ENCODE measurements around the gene CCDC57. TPM values are rescaled to one million over a fixed set of nuclear protein-coding genes. Genes with fewer than 3 reads are reported as not detected.

Gene CCDC57
- total RNA-seq, 4 donors from 2014 or later = 23.5 to 87.5 (median 48.3) TPM

DNA sequence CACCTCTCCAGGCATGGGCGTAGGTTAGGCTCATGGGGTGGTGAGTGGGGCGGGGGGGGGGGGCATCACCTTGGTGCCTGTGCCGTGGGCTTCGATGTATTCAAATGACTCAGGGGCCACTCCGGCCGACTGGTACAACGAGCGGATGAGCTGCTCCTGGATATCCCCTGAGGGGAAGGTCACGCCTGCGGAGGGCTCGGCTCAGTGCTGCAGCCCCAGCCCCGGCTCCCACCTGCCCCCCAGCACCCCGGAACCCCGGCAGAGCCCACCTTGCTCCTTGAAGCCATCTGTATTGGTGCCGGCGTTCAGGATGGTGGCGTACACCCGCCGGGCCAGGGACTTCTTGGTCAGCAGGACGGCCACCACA, 120.0 kb downstream of the CCDC57 start:
- H3K36me3 ChIP-seq = peaks cover 0 to 71% (median 35%) of the 10 kb centered on the region in 4 donors

DNA sequence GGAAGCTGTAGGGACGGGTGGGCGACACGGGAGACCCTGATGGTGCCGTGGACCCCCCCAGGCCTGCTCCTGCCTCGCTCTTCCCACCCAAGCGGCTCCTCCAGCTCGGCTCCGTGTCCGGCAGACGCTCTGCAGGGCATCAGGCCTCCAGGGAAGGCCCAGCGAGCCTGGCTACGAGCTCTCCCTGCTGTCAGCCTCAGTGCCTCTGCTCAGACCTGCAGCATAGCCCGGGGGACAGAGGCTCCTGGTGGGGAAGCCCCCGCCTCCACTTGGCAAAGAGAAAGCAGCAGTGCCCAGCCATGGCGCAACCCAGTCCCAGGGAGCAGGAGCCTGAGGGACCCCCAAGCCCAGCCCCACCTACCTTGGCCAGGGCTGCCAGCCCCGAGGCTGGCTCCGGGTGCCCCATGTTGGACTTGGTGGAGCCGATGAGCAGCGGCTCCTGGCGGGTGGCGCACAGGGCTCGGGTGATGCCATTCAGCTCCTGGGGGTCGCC, 120.5 kb downstream of the CCDC57 start:
- Histone ChIP-seq H3K4me1 (peaks cover 9 to 12% (median 10%) of the 10 kb centered on the region in 4 donors), H3K36me3 (peaks cover 0 to 75% (median 38%) of the 10 kb centered on the region in 4 donors), H3K4me3 (no peak overlapping the region), H3K27me3 (no peaks in the 10 kb centered on the region), H3K9me3 (no peaks in the 10 kb centered on the region), H3K27ac (no peak overlapping the region)
- TF ChIP-seq CTCF (IDR thresholded peaks at IDR 0.05) = no peak
- TF ChIP-seq POLR2AphosphoS5 (IDR thresholded peaks at IDR 0.05) = no peak
- TF ChIP-seq POLR2A (IDR thresholded peaks at IDR 0.05) = no peak
- no peak for TF ChIP-seq EP300 (IDR thresholded peaks at IDR 0.05; ENCODE audit: low read depth)
- intact Hi-C loops (cut with DNase I; ENCODE audit: low total_unique reads) = no loop called here
- in situ Hi-C loops (cut with MboI; ENCODE audit: low pct_ligation_motif_present in 1 of 4, low pct_unique_long_range_greater_than_20kb in 1 of 4, low sequenced_read_pairs in 3 of 4) = no loop called here
- DNase-seq = no peak
- 93% methylated on average over 17 of the region's 23 CpGs; no CpG with 5 or more reads in 1 of the 2 donors for WGBS, 2 donors (ENCODE audit: low coverage in 1 of 2)

More for the DNA sequence above, 120.0 kb downstream of the CCDC57 start:
- TF ChIP-seq EP300 (IDR thresholded peaks at IDR 0.05; ENCODE audit: low read depth) = no peak
- no peak for TF ChIP-seq POLR2A (IDR thresholded peaks at IDR 0.05)
- no peak for TF ChIP-seq CTCF (IDR thresholded peaks at IDR 0.05)
- TF ChIP-seq POLR2AphosphoS5 (IDR thresholded peaks at IDR 0.05) = no peak
- Histone ChIP-seq H3K4me3 (no peak overlapping the region), H3K27ac (no peak overlapping the region), H3K27me3 (no peaks in the 10 kb centered on the region), H3K9me3 (no peaks in the 10 kb centered on the region), H3K4me1 (peaks cover 11 to 17% (median 13%) of the 10 kb centered on the region in 4 donors)
- in situ Hi-C loops (cut with MboI; ENCODE audit: low pct_ligation_motif_present in 1 of 4, low pct_unique_long_range_greater_than_20kb in 1 of 4, low sequenced_read_pairs in 3 of 4) (no loop called here), intact Hi-C loops (cut with DNase I; ENCODE audit: low total_unique reads) (no loop called here)
- DNase-seq = peak; percentile 7
- WGBS, 2 donors (ENCODE audit: low coverage in 1 of 2) = 94% methylated on average over 19 of the region's 20 CpGs; no CpG with 5 or more reads in 1 of the 2 donors

- Histone ChIP-seq H3K4me1 (peaks cover 2 to 6% (median 4%) of the 10 kb centered on the region in 4 donors), H3K27me3 (no peaks in the 10 kb centered on the region), H3K36me3 (peaks cover 0 to 76% (median 41%) of the 10 kb centered on the region in 4 donors), H3K4me3 (no peak overlapping the region), H3K27ac (no peak overlapping the region), H3K9me3 (no peaks in the 10 kb centered on the region)
- intact Hi-C loops (cut with DNase I; ENCODE audit: low total_unique reads) = no loop called here
- 95% methylated on average over 37 of the region's 37 CpGs; no CpG with 5 or more reads in 1 of the 2 donors for whole genome bisulfite sequencing, 2 donors (ENCODE audit: low coverage in 1 of 2)
- DNase-seq = no peak
- in situ Hi-C loops (cut with MboI; ENCODE audit: low pct_ligation_motif_present in 1 of 4, low pct_unique_long_range_greater_than_20kb in 1 of 4, low sequenced_read_pairs in 3 of 4) = no loop called here
- TF ChIP-seq CTCF (IDR thresholded peaks at IDR 0.05) (no peak), EP300 (IDR thresholded peaks at IDR 0.05; ENCODE audit: low read depth) (no peak), POLR2AphosphoS5 (IDR thresholded peaks at IDR 0.05) (no peak), POLR2A (IDR thresholded peaks at IDR 0.05) (no peak)
Measured at GRCh38 chr17:82091264-82092066, 121.2 kb downstream of the CCDC57 start.

DNA sequence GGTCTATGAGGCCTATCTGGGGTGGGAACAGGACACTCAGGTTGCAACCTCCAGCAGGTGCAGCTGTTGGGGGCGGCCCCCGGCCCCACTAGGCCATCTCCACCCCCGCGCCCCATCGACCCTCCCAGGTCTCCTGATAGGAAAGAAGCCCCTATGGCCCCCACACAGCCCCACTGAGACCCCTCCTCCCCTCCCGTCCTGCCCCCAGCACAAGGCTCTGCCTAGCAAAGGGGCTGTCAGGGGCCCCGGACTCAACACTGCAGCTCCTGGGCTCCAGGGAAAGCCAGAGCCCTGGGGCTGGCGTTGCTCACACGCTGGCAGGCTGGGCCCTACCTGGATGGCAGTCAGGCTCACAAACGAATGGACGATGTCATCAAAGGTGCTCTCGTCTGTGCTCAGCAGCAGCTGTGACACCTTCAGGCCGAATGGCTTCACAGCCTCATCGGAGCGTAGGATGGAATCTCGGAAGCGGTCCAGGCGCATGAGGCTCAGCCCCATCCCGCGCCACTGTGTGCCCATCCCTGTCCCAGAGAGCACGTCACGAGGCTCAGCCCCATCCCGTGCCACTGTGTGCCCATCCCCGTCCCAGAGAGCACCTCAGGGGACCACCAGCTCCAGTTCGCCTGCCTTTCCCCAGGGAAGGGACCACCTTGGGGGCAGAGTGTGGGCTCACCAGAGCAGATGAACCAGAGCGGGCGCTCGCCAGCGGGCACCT, 121.9 kb downstream of the CCDC57 start:
- no peaks in the 10 kb centered on the region for H3K4me1 ChIP-seq
- no peak overlapping the region for H3K27ac ChIP-seq
- no peaks in the 10 kb centered on the region for H3K9me3 ChIP-seq
- TF ChIP-seq EP300 (IDR thresholded peaks at IDR 0.05; ENCODE audit: low read depth) = no peak
- TF ChIP-seq POLR2AphosphoS5 (IDR thresholded peaks at IDR 0.05) = no peak
- no peak for TF ChIP-seq POLR2A (IDR thresholded peaks at IDR 0.05)
- no peak for TF ChIP-seq CTCF (IDR thresholded peaks at IDR 0.05)
- peaks cover 0 to 83% (median 41%) of the 10 kb centered on the region in 4 donors for H3K36me3 ChIP-seq
- 93% methylated on average over 29 of the region's 29 CpGs; no CpG with 5 or more reads in 1 of the 2 donors for WGBS, 2 donors (ENCODE audit: low coverage in 1 of 2)
- in situ Hi-C loops (cut with MboI; ENCODE audit: low pct_ligation_motif_present in 1 of 4, low pct_unique_long_range_greater_than_20kb in 1 of 4, low sequenced_read_pairs in 3 of 4) = no loop called here
- intact Hi-C loops (cut with DNase I; ENCODE audit: low total_unique reads) = no loop called here
- no peak for DNase-seq
- no peak overlapping the region for H3K4me3 ChIP-seq
- no peaks in the 10 kb centered on the region for H3K27me3 ChIP-seq

Measured in transverse colon (tissue), 4 donors.